ENCODE data around the gene DLG2. TPM values are rescaled to one million over a fixed set of nuclear protein-coding genes. Genes with fewer than 3 reads are reported as not detected.

The DLG2 gene
- total RNA-seq, 1 donor from 2014 or later = 2.1 TPM

GRCh38 chr11:84675396-84676025 lies 951.6 kb downstream of the DLG2 start:
- TF ChIP-seq CTCF (conservative IDR thresholded peaks at IDR 0.05) = no peak
- Mint-ChIP-seq H3K4me3 (no peak overlapping the region), H3K27ac (ENCODE audit: unreplicated experiment) (no peak overlapping the region), H3K27me3 (ENCODE audit: low read depth) (no peaks in the 10 kb centered on the region), H3K36me3 (ENCODE audit: low read depth) (no peaks in the 10 kb centered on the region), H3K9me3 (no peaks in the 10 kb centered on the region), H3K4me1 (no peaks in the 10 kb centered on the region)
- no peak for DNase-seq (ENCODE audit: low read depth, low spot score)

GRCh38 chr11:84673753-84674152 lies 953.4 kb downstream of the DLG2 start:
- DNase-seq (ENCODE audit: low read depth, low spot score) = no peak
- H3K36me3 Mint-ChIP-seq (ENCODE audit: low read depth) = no peaks in the 10 kb centered on the region
- no peak overlapping the region for H3K4me3 Mint-ChIP-seq
- H3K27me3 Mint-ChIP-seq (ENCODE audit: low read depth) = no peaks in the 10 kb centered on the region
- no peak for TF ChIP-seq CTCF (conservative IDR thresholded peaks at IDR 0.05)
- no peak overlapping the region for H3K27ac Mint-ChIP-seq (ENCODE audit: unreplicated experiment)
- no peaks in the 10 kb centered on the region for H3K4me1 Mint-ChIP-seq
- H3K9me3 Mint-ChIP-seq = peaks cover 3% of the 10 kb centered on the region

- peaks cover 3% of the 10 kb centered on the region for H3K9me3 Mint-ChIP-seq
- H3K36me3 Mint-ChIP-seq (ENCODE audit: low read depth) = no peaks in the 10 kb centered on the region
- no peaks in the 10 kb centered on the region for H3K4me1 Mint-ChIP-seq
- no peaks in the 10 kb centered on the region for H3K27me3 Mint-ChIP-seq (ENCODE audit: low read depth)
- no peak overlapping the region for H3K27ac Mint-ChIP-seq (ENCODE audit: unreplicated experiment)
- no peak for DNase-seq (ENCODE audit: low read depth, low spot score)
- no peak for TF ChIP-seq CTCF (conservative IDR thresholded peaks at IDR 0.05)
- H3K4me3 Mint-ChIP-seq = no peak overlapping the region
Measured at GRCh38 chr11:84671325-84671999, 955.7 kb downstream of the DLG2 start.

GRCh38 chr11:84663731-84664130 lies 963.4 kb downstream of the DLG2 start:
- no peak for DNase-seq (ENCODE audit: low read depth, low spot score)
- Mint-ChIP-seq H3K27ac (ENCODE audit: unreplicated experiment) (no peak overlapping the region), H3K36me3 (ENCODE audit: low read depth) (no peaks in the 10 kb centered on the region), H3K4me1 (no peaks in the 10 kb centered on the region), H3K27me3 (ENCODE audit: low read depth) (no peaks in the 10 kb centered on the region), H3K9me3 (peaks cover 4% of the 10 kb centered on the region), H3K4me3 (no peak overlapping the region)
- TF ChIP-seq CTCF (conservative IDR thresholded peaks at IDR 0.05) = no peak

- no peaks in the 10 kb centered on the region for H3K27me3 Mint-ChIP-seq (ENCODE audit: low read depth)
- peaks cover 4% of the 10 kb centered on the region for H3K4me1 Mint-ChIP-seq
- no peak for TF ChIP-seq CTCF (conservative IDR thresholded peaks at IDR 0.05)
- H3K27ac Mint-ChIP-seq (ENCODE audit: unreplicated experiment) = no peak overlapping the region
- DNase-seq (ENCODE audit: low read depth, low spot score) = no peak
- no peaks in the 10 kb centered on the region for H3K36me3 Mint-ChIP-seq (ENCODE audit: low read depth)
- H3K9me3 Mint-ChIP-seq = peaks cover 6% of the 10 kb centered on the region
- H3K4me3 Mint-ChIP-seq = no peak overlapping the region
Measured at GRCh38 chr11:84660257-84660977, 966.7 kb downstream of the DLG2 start.
